HG02759 (cell line): ENCODE data around the gene SLC25A19.
A peak's percentile ranks its signal among the peaks of the same experiment; 100 is the strongest.
"Not testable (repeated sequence)": the region's sequence is repeated elsewhere in the genome, so short reads cannot be mapped to it uniquely, and the experiment has no call there.

Experiments
- ATAC-seq: cut with Tn5 transposase; IDR thresholded peaks from one replicate; pipeline ENCODE4 v1.9.1; 2021; ENCODE audit warnings: mild to moderate bottlenecking, moderate library complexity; ENCODE audit not compliant: unreplicated experiment

Gene SLC25A19

GRCh38 chr17:75301502-75302206 is 12.4 kb upstream of the SLC25A19 start:
- no peak for ATAC-seq

- ATAC-seq: no peak
These were observed 11.8 kb upstream of the SLC25A19 start for GRCh38 chr17:75301049-75301448.

- ATAC-seq: no peak
These were observed 11.0 kb upstream of the SLC25A19 start for GRCh38 chr17:75300280-75300679.

- peak; percentile 69 for ATAC-seq
These were observed 6.2 kb upstream of the SLC25A19 start for GRCh38 chr17:75295201-75296158.

GRCh38 chr17:75292810-75293448 is 3.7 kb upstream of the SLC25A19 start:
- ATAC-seq: not testable (repeated sequence)

GRCh38 chr17:75289832-75290337 is 652 bp upstream of the SLC25A19 start:
- peak; percentile 1 for ATAC-seq

- ATAC-seq: peak; percentile 4
These were observed 491 bp downstream of the SLC25A19 start for GRCh38 chr17:75288770-75289114.

GRCh38 chr17:75288359-75288758 is 874 bp downstream of the SLC25A19 start:
- no peak for ATAC-seq

- ATAC-seq: no peak
These were observed 2.0 kb downstream of the SLC25A19 start for GRCh38 chr17:75287221-75287620.

GRCh38 chr17:75285123-75285522 is 4.1 kb downstream of the SLC25A19 start:
- ATAC-seq: no peak

- ATAC-seq: not testable (repeated sequence)
These were observed 9.0 kb downstream of the SLC25A19 start for GRCh38 chr17:75280189-75280588.

GRCh38 chr17:75277664-75278071 is 11.6 kb downstream of the SLC25A19 start:
- ATAC-seq: no peak

- ATAC-seq: no peak
These were observed 15.1 kb downstream of the SLC25A19 start for GRCh38 chr17:75273977-75274708.

- no peak for ATAC-seq
These were observed 16.4 kb downstream of the SLC25A19 start for GRCh38 chr17:75272848-75273184.

GRCh38 chr17:75271955-75272847 is 17.0 kb downstream of the SLC25A19 start:
- no peak for ATAC-seq

- ATAC-seq: peak; percentile 78
These were observed 17.8 kb downstream of the SLC25A19 start for GRCh38 chr17:75271233-75271954.

- ATAC-seq: no peak
These were observed 18.3 kb downstream of the SLC25A19 start, which contains the start of gene MIF4GD for GRCh38 chr17:75270966-75271232. Gene MIF4GD (minus strand): TSS chr17:75271231. CDS start chr17:75270195, 1,036 bp downstream.

- peak; percentile 51 for ATAC-seq
These were observed 18.8 kb downstream of the SLC25A19 start for GRCh38 chr17:75270218-75270965.

GRCh38 chr17:75269844-75270217 is 19.4 kb downstream of the SLC25A19 start:
- ATAC-seq: no peak
